ENCODE measurements around the gene CTNND2. TPM values are rescaled to one million over a fixed set of nuclear protein-coding genes. Genes with fewer than 3 reads are reported as not detected.

The CTNND2 gene
- total and polyA plus RNA-seq, 10 donors: 0.93 to 51.0 (median 21.5) TPM

- no peak for DNase-seq
- H3K9me3 ChIP-seq: no peaks in the 10 kb centered on the region
- no peak overlapping the region for H3K27ac ChIP-seq
- intact Hi-C loops (cut with DNase I; ENCODE audit: low total_unique reads): no loop called here
- no peaks in the 10 kb centered on the region for H3K4me1 ChIP-seq
- WGBS, 5 donors: 85 to 92% (median 91%) methylated on average over 13 of the region's 13 CpGs
- H3K4me3 ChIP-seq: no peak overlapping the region
- TF ChIP-seq POLR2A (IDR thresholded peaks at IDR 0.05) (no peak), CTCF (IDR thresholded peaks at IDR 0.05 in 8 of 11, conservative IDR thresholded peaks at IDR 0.05 in 3 of 11) (no peak), POLR2AphosphoS5 (IDR thresholded peaks at IDR 0.05) (no peak)
- H3K27me3 ChIP-seq (replicated peaks in 1 of 7): no peaks in the 10 kb centered on the region
- H3K36me3 ChIP-seq: no peaks in the 10 kb centered on the region
Measured at GRCh38 chr5:11239261-11240015, 664.8 kb downstream of the CTNND2 start.

- intact Hi-C loops (cut with DNase I; ENCODE audit: low total_unique reads): no loop called here
- no peak for TF ChIP-seq CTCF (IDR thresholded peaks at IDR 0.05 in 8 of 11, conservative IDR thresholded peaks at IDR 0.05 in 3 of 11)
- TF ChIP-seq POLR2AphosphoS5 (IDR thresholded peaks at IDR 0.05): peak in 2 of 3 donors; percentile 71 to 75
- no peak for TF ChIP-seq POLR2A (IDR thresholded peaks at IDR 0.05)
- WGBS, 5 donors: 10 to 18% (median 15%) methylated on average over 4 to 5 of the region's 5 CpGs
- Histone ChIP-seq H3K9me3 (peaks cover 0 to 28% (median 15%) of the 10 kb centered on the region in 8 donors), H3K27me3 (replicated peaks in 1 of 7) (no peaks in the 10 kb centered on the region), H3K27ac (peak overlapping the region in 6 of 8 donors; percentile 13 to 74 (median 62)), H3K4me1 (peaks cover 0 to 4% (median 0%) of the 10 kb centered on the region in 6 donors), H3K4me3 (no peak overlapping the region), H3K36me3 (no peaks in the 10 kb centered on the region)
- peak; percentile 84 for DNase-seq
Measured at GRCh38 chr5:11234501-11234911, 669.7 kb downstream of the CTNND2 start.

GRCh38 chr5:11230890-11231289, 673.4 kb downstream of the CTNND2 start:
- intact Hi-C loops (cut with DNase I; ENCODE audit: low total_unique reads): no loop called here
- Histone ChIP-seq H3K27ac (no peak overlapping the region), H3K27me3 (replicated peaks in 1 of 7) (no peaks in the 10 kb centered on the region), H3K4me3 (no peak overlapping the region), H3K36me3 (no peaks in the 10 kb centered on the region), H3K9me3 (peaks cover 0 to 28% (median 15%) of the 10 kb centered on the region in 8 donors), H3K4me1 (peaks cover 0 to 4% (median 0%) of the 10 kb centered on the region in 6 donors)
- TF ChIP-seq POLR2A (IDR thresholded peaks at IDR 0.05) (no peak), CTCF (IDR thresholded peaks at IDR 0.05 in 8 of 11, conservative IDR thresholded peaks at IDR 0.05 in 3 of 11) (no peak), POLR2AphosphoS5 (IDR thresholded peaks at IDR 0.05) (no peak)
- 69 to 86% (median 74%) methylated on average over 3 of the region's 3 CpGs for WGBS, 5 donors
- DNase-seq: no peak

- TF ChIP-seq POLR2AphosphoS5 (IDR thresholded peaks at IDR 0.05) (no peak), CTCF (IDR thresholded peaks at IDR 0.05 in 8 of 11, conservative IDR thresholded peaks at IDR 0.05 in 3 of 11) (no peak), POLR2A (IDR thresholded peaks at IDR 0.05) (no peak)
- 62 to 79% (median 74%) methylated on average over 3 of the region's 3 CpGs for WGBS, 5 donors
- intact Hi-C loops (cut with DNase I; ENCODE audit: low total_unique reads): no loop called here
Measured at GRCh38 chr5:11227064-11227463, 677.2 kb downstream of the CTNND2 start.

More at GRCh38 chr5:11227064-11227463, 677.2 kb downstream of the CTNND2 start:
- H3K27ac ChIP-seq: no peak overlapping the region
- no peaks in the 10 kb centered on the region for H3K27me3 ChIP-seq (replicated peaks in 1 of 7)
- no peaks in the 10 kb centered on the region for H3K36me3 ChIP-seq
- peaks cover 0 to 15% (median 8%) of the 10 kb centered on the region in 8 donors for H3K9me3 ChIP-seq
- no peak overlapping the region for H3K4me3 ChIP-seq
- no peaks in the 10 kb centered on the region for H3K4me1 ChIP-seq
- no peak for DNase-seq
